ENCODE measurements around the gene SCARB1.

Gene SCARB1

GRCh38 chr12:124749725-124750124, 113.9 kb downstream of the SCARB1 start:
- Histone ChIP-seq H3K27ac (no peak overlapping the region), H3K36me3 (no peaks in the 10 kb centered on the region), H3K4me1 (ENCODE audit: control insufficient read depth in 1 of 2, insufficient read depth in 1 of 2, low read depth in 1 of 2, low read length in 1 of 2) (peaks cover 16 to 17% of the 10 kb centered on the region in 2 experiments), H3K4me3 (ENCODE audit: low read depth in 1 of 2, low read length in 1 of 2) (no peak overlapping the region), H3K27me3 (peaks cover 32% of the 10 kb centered on the region), H3K9me3 (no peaks in the 10 kb centered on the region)
- TF ChIP-seq CTCF (IDR thresholded peaks at IDR 0.05): no peak

GRCh38 chr12:124747426-124748161, 116.1 kb downstream of the SCARB1 start:
- Histone ChIP-seq H3K4me3 (ENCODE audit: low read depth in 1 of 2, low read length in 1 of 2) (no peak overlapping the region), H3K27ac (no peak overlapping the region), H3K36me3 (no peaks in the 10 kb centered on the region), H3K27me3 (peaks cover 34% of the 10 kb centered on the region), H3K4me1 (ENCODE audit: control insufficient read depth in 1 of 2, insufficient read depth in 1 of 2, low read depth in 1 of 2, low read length in 1 of 2) (peaks cover 9 to 10% of the 10 kb centered on the region in 2 experiments), H3K9me3 (no peaks in the 10 kb centered on the region)
- no peak for TF ChIP-seq CTCF (IDR thresholded peaks at IDR 0.05)

- Histone ChIP-seq H3K36me3 (no peaks in the 10 kb centered on the region), H3K4me3 (ENCODE audit: low read depth in 1 of 2, low read length in 1 of 2) (no peak overlapping the region), H3K9me3 (no peaks in the 10 kb centered on the region), H3K27me3 (peaks cover 37% of the 10 kb centered on the region), H3K27ac (no peak overlapping the region), H3K4me1 (ENCODE audit: control insufficient read depth in 1 of 2, insufficient read depth in 1 of 2, low read depth in 1 of 2, low read length in 1 of 2) (peaks cover 9 to 10% of the 10 kb centered on the region in 2 experiments)
- TF ChIP-seq CTCF (IDR thresholded peaks at IDR 0.05): no peak
Observed at GRCh38 chr12:124746649-124747425, 116.8 kb downstream of the SCARB1 start.

GRCh38 chr12:124745891-124746570, 117.6 kb downstream of the SCARB1 start:
- peaks cover 9 to 10% of the 10 kb centered on the region in 2 experiments for H3K4me1 ChIP-seq (ENCODE audit: control insufficient read depth in 1 of 2, insufficient read depth in 1 of 2, low read depth in 1 of 2, low read length in 1 of 2)

More at GRCh38 chr12:124745891-124746570, 117.6 kb downstream of the SCARB1 start:
- no peak for TF ChIP-seq CTCF (IDR thresholded peaks at IDR 0.05)
- H3K27ac ChIP-seq: no peak overlapping the region
- no peaks in the 10 kb centered on the region for H3K9me3 ChIP-seq
- peaks cover 45% of the 10 kb centered on the region for H3K27me3 ChIP-seq
- no peak overlapping the region for H3K4me3 ChIP-seq (ENCODE audit: low read depth in 1 of 2, low read length in 1 of 2)
- H3K36me3 ChIP-seq: no peaks in the 10 kb centered on the region
